ENCODE results near the gene SUCLG1.
A peak's percentile ranks its signal among the peaks of the same experiment; 100 is the strongest.
"Not testable (repeated sequence)": the region's sequence is repeated elsewhere in the genome, so short reads cannot be mapped to it uniquely, and the experiment has no call there.

SUCLG1 gene

GRCh38 chr2:84459018-84459943 lies at the start of gene SUCLG1:
Gene SUCLG1, minus strand, starts transcription at chr2:84459280. Its CDS starts 11 bp downstream, at chr2:84459269.
- peak; percentile 67 to 73 for DNase-seq (ENCODE audit: low read depth in 2 of 2)

- DNase-seq (ENCODE audit: low read depth in 2 of 2) = no peak
Observed at GRCh38 chr2:84498150-84498799, 39.2 kb upstream of the SUCLG1 start.

GRCh38 chr2:84497285-84497684 lies 38.2 kb upstream of the SUCLG1 start:
- DNase-seq (ENCODE audit: low read depth in 2 of 2) = no peak

GRCh38 chr2:84496386-84496785 lies 37.3 kb upstream of the SUCLG1 start:
- DNase-seq (ENCODE audit: low read depth in 2 of 2) = no peak

- DNase-seq (ENCODE audit: low read depth in 2 of 2) = no peak
Observed at GRCh38 chr2:84495539-84496146, 36.6 kb upstream of the SUCLG1 start.

DNA sequence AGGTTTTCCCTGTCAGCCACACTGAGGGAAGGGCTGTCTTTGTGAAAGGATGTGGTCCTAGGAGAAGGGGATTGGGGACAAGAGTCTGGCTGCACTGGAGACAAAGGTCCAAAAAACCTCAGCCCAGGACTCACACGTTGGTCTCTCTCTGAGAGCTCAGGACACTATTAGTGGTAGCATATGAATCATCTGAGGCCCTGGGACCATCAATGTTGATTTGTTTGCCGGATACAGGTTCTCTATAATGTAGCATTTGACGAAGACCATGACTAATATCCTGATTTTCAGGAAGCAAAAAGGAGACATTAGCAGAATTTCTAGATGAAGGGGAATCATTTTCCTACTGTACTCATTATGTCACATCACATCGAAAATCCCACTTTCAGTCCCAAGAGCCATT lies 35.0 kb upstream of the SUCLG1 start:
- DNase-seq (ENCODE audit: low read depth in 2 of 2) = no peak

DNA sequence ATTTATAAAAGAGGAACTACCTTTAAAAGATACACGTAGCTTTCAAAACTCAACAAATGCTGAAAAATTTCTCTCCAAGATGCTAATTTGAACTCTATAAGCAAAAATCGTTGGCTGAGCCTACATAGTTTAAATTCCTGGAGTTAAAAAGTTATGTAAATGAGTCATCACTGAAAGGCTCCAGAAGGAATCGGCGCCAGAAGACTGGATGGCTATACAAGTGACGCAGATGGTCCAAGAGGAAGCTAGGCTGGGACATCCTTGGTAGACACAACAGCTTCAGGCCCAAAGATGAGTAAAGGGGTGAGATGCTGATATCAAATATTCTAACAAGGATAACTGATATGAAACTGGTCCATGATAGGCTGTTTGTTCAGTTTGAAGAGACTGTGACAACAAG lies 34.4 kb upstream of the SUCLG1 start:
- no peak for DNase-seq (ENCODE audit: low read depth in 2 of 2)

DNA sequence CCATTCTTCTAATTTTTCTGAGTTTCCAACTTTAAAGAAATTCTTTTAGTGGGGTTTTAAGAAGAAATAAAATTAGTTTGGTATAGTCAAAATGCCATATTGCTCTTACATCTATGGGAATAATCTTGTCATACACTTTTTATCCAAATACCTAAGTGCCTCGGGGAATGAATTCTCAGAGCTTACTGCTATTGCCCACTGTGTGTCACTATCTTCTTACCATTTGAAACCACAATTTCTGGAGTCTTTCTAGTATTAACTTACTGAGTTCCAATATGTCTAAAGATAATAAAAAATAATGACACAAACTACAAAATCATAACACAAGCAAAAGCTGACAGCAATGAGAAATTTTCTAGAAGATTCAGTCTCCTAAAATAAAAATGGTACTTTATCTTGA lies 33.5 kb upstream of the SUCLG1 start:
- no peak for DNase-seq (ENCODE audit: low read depth in 2 of 2)

DNA sequence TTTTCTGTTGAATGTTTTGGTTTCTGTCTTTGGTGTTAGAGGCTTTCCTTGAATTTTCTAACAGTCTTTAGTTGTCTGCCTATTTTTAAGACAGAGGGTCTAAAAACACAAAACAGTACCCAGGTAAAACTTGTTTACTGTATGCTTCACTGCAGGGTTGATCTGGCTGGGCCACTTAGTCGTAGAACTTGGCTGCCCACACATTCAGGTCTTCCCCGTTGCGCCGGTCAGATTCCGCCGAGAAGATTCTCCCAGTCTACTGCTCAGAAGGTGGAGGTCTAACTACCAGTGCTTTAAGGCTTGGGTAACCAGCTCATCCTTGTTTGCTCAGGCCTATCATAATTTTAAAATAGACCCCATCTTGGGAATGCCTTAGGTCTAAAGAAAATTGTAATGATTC lies 32.7 kb upstream of the SUCLG1 start:
- DNase-seq (ENCODE audit: low read depth in 2 of 2) = no peak

GRCh38 chr2:84491256-84491655 lies 32.2 kb upstream of the SUCLG1 start:
- DNase-seq (ENCODE audit: low read depth in 2 of 2) = no peak

DNA sequence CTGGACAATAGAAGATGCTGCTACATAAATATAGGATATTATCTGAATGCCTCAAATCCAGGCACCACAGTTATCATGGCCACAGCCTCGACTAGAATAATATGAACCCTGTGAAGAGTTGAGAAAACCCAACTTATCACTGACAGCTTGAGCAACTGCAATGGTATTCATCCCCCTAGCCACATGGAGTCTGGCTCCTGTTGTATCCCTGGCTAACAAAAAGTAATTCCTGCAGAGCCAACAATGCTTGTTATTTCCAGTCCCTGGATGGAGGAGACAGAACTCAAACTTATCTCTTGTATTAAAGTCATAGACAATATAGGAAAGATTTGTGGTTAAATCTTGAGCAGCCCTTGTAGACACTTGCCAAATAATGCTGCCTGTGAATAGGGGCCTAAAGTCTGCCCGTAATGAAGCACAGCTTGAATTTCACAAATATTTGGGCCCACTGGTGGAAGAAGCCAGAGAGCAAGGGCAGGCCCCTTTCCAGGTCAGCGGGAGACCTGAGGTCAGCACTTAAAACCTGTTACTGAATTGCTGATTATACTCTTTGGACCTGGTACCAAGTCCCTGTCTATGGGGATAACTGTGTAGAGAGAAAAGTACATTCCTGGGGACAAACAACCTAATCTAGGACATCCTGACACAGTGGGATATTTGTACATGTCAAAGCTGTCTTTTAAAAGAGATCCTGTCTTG lies 28.4 kb upstream of the SUCLG1 start:
- no peak for DNase-seq (ENCODE audit: low read depth in 2 of 2)

DNA sequence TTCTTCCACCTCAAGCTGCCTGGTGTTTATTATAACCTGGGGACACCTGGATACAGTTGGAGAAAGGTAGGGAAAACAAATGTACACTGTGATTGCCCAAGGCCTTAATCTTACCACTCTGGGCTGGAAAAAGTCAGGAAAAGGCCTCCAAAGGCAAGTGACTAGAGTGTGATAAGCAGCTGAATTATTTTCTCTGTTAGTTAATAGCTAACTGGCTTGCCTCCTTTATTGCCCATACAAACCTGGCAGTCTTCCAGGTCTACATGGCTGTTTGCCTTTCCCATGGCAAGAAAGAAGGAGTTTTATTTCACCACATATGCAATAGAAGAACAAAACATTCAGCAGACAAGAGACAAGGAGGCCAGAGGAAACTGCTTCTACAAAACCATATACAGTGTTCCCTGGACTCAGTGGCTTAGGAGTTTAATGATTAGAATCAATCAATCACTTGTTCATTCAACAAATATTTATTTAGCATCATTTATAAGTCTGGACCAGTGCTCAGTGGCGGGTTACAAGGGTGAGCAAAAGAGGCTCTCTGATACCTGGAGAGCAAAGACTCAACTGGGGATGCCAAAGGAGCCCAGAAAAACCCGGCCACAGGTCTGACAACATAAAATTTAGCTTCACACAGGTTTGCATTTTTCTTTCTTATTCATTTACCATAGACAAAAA lies 27.5 kb upstream of the SUCLG1 start:
- DNase-seq (ENCODE audit: low read depth in 2 of 2) = no peak

DNA sequence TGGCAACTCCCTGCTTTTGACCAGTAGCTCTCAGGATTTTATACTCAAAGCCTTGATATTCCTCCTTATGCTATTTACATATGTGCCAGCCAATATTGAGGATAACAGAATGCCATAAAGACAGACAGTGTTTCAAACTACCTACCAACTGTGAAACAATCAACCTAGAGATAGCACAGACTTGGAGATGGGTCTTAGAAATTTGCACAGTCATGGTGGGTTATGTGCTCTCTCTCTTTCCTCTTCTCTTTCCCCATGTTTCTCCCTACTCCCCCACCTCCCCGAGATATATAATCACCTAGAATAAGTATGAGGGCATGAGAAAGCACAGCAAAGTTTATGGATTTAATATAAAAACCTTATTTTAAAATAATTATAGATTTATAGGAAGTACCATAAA lies 24.2 kb upstream of the SUCLG1 start:
- no peak for DNase-seq (ENCODE audit: low read depth in 2 of 2)

DNA sequence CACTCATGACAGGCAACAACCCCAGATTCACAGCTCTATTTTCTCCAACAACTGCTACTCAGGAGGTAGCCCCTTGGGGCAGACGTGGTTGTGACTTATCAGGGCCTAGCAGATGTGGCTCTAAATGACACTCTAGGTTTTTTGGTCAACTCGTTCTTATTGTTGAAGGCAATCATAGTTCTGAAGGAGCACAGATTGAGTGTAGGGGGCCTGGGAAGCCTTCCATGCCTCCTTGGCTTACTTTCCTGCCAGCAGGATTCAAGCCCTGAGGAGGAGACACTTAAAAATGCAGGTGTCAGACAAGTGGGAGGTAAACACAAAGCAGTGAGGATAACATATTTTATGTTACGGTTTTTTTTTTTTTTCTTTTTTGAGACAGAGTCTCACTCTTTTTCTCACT lies 23.5 kb upstream of the SUCLG1 start:
- no peak for DNase-seq (ENCODE audit: low read depth in 2 of 2)

DNA sequence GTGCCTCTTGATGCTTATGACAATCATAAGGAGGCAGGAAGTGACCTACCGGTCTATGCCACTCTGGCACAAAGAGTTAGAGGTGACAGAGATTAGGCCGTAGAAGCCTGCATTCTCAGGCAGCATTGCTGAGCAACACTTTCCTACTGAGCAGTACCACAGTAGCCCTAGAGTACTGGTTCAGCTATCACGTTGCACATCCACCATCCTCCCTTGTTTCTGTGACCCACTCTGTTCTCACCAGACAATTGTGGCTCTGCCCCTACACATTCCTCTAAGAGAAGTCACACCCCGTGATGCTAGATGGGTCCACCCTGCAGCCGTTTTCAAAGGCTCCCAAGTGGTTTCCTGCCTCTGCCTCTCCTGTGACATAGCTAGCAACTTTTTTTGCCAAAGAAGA lies 22.6 kb upstream of the SUCLG1 start:
- no peak for DNase-seq (ENCODE audit: low read depth in 2 of 2)

GRCh38 chr2:84478867-84479266 lies 19.8 kb upstream of the SUCLG1 start:
- DNase-seq (ENCODE audit: low read depth in 2 of 2) = no peak

- no peak for DNase-seq (ENCODE audit: low read depth in 2 of 2)
Observed at GRCh38 chr2:84477886-84478285, 18.8 kb upstream of the SUCLG1 start.

DNA sequence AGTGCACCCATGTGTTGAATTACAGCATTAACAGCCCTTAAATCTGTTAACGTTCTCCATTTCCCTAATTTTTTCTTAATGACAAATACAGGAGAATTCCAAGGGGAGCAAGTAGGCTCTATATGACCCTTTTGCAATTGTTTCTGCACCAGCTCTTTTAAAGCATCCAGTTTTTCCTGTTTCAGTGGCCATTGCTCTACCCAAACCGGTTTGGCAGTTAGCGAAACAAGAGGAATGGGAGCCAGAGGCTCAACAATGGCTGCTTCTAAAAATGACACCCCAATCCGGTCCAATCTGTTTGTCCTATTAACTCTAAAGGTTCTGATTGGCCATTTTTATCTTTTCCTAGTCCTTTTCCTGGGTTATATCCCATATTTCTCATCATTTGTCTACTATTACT lies 15.1 kb upstream of the SUCLG1 start:
- DNase-seq (ENCODE audit: low read depth in 2 of 2) = no peak

DNA sequence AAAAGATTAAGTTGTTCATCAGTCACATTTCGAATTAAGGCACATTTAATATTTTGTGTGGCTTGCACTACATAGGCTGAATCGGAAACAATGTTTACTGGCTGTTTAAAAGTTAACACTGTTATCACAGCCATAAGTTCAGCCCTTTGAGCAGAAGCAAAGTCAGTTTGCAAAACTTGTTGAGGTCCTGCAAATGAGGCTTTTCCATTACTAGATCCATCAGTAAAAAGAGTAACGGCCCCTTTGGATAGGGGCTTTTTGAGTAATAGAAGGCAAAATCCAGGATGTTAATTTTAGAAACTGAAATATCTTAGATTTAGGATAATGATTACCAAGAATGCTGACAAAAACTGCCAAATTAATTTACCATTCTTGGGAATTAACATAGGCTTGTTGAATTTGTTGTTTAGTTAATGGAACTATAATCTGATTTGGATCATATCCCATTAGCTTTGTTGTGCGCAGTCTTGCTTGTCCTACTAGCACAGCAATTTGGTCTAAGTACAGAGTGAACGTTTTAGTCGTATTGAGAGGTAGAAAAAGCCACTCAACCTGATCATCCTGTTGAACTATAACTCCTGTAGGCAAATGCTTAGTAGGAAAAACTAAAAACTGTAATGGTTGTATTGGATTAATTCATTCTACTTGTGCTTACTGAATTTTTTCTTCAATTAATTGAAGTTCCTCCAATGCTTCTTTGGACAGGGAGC lies 13.9 kb upstream of the SUCLG1 start:
- DNase-seq (ENCODE audit: low read depth in 2 of 2) = no peak

DNA sequence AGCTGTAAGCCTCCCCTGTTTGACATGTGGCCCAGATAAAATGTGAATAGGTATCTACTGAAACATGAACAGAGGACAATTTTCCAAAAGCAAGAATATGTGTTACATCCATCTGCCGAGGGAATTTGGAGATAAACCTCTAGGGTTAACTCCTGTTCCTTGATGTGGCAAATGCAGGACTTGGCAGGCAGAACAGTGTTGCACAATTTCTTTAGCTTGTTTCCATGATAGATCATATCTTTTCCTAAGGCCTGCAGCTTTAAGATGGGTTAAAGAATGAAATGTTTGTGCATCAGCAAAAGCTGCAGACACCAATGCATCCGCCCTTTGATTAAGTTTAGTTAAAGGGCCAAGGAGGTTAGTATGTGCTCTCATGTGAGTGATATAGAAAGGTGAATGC lies 13.3 kb upstream of the SUCLG1 start:
- DNase-seq (ENCODE audit: low read depth in 2 of 2) = not testable (repeated sequence)

- DNase-seq (ENCODE audit: low read depth in 2 of 2) = no peak
Observed at GRCh38 chr2:84467389-84467788, 8.3 kb upstream of the SUCLG1 start.
